BLaER1 (cell line): ENCODE results near the gene LINS1.

Source experiments
- H3K27ac ChIP-seq: shearing (Covaris generic); formaldehyde crosslinking; 2 replicates; pipeline ENCODE4 v1.8.1; 2022
- H3K27me3 ChIP-seq: shearing (Covaris generic); formaldehyde crosslinking; 2 replicates; pipeline ENCODE4 v1.8.1; 2022
- H3K36me3 ChIP-seq: shearing (Covaris generic); formaldehyde crosslinking; 2 replicates; pipeline ENCODE4 v1.8.1; 2022
- H3K4me1 ChIP-seq: shearing (Covaris generic); formaldehyde crosslinking; 2 replicates; pipeline ENCODE4 v1.8.1; 2022
- H3K4me2 ChIP-seq: shearing (Covaris generic); formaldehyde crosslinking; 2 replicates; pipeline ENCODE4 v1.8.1; 2022
- H3K4me3 ChIP-seq: shearing (Covaris generic); formaldehyde crosslinking; 2 replicates; pipeline ENCODE4 v1.8.1; 2022
- H3K9ac ChIP-seq: shearing (Covaris generic); formaldehyde crosslinking; 2 replicates; pipeline ENCODE4 v1.8.1; 2022
- H3K9me3 ChIP-seq: shearing (Covaris generic); formaldehyde crosslinking; 2 replicates; pipeline ENCODE4 v1.8.1; 2022
- H4K20me1 ChIP-seq: shearing (Covaris generic); formaldehyde crosslinking; 2 replicates; pipeline ENCODE4 v1.8.1; 2022
- Cebpa-rat ChIP-seq: shearing (Covaris generic); IDR thresholded peaks from 2 replicates; pipeline ENCODE4 v1.8.1; 2022

LINS1 gene

GRCh38 chr15:100588638-100589242 is 13.2 kb downstream of the LINS1 start:
- Histone ChIP-seq H3K36me3 (peaks cover 68% of the 10 kb centered on the region), H3K9me3 (peaks cover 79% of the 10 kb centered on the region)
- TF ChIP-seq Cebpa-rat: no peak

GRCh38 chr15:100580414-100580813 is 21.6 kb downstream of the LINS1 start:
- Histone ChIP-seq H3K4me2 (no peak overlapping the region), H3K36me3 (peaks cover 12% of the 10 kb centered on the region), H3K27ac (no peak overlapping the region), H3K9ac (no peak overlapping the region), H3K4me1 (no peaks in the 10 kb centered on the region), H3K4me3 (no peak overlapping the region), H3K27me3 (no peaks in the 10 kb centered on the region), H4K20me1 (no peaks in the 10 kb centered on the region), H3K9me3 (peaks cover 30% of the 10 kb centered on the region; the same call in 1 of the 2 replicates)
- TF ChIP-seq Cebpa-rat: no peak

More at GRCh38 chr15:100588638-100589242, 13.2 kb downstream of the LINS1 start:
- Histone ChIP-seq H3K4me2 (no peak overlapping the region), H3K27me3 (no peaks in the 10 kb centered on the region), H3K27ac (no peak overlapping the region), H3K4me3 (no peak overlapping the region), H3K4me1 (no peaks in the 10 kb centered on the region), H4K20me1 (no peaks in the 10 kb centered on the region), H3K9ac (no peak overlapping the region)

- Histone ChIP-seq H3K36me3 (peaks cover 44% of the 10 kb centered on the region), H3K27ac (no peak overlapping the region), H4K20me1 (no peaks in the 10 kb centered on the region), H3K4me3 (no peak overlapping the region), H3K9me3 (peaks cover 3% of the 10 kb centered on the region; the same call in 1 of the 2 replicates), H3K27me3 (no peaks in the 10 kb centered on the region), H3K4me1 (no peaks in the 10 kb centered on the region), H3K4me2 (no peak overlapping the region), H3K9ac (no peak overlapping the region)
- TF ChIP-seq Cebpa-rat: no peak
These were observed 28.5 kb downstream of the LINS1 start for GRCh38 chr15:100573526-100573925.

- no peak for TF ChIP-seq Cebpa-rat
- no peak overlapping the region for H3K27ac ChIP-seq
These were observed 29.5 kb downstream of the LINS1 start for GRCh38 chr15:100572362-100572983.

GRCh38 chr15:100571592-100572167 is 30.3 kb downstream of the LINS1 start:
- Histone ChIP-seq H3K36me3 (peaks cover 48% of the 10 kb centered on the region), H3K9ac (no peak overlapping the region), H3K4me3 (no peak overlapping the region), H3K4me1 (no peaks in the 10 kb centered on the region), H3K27ac (no peak overlapping the region), H3K9me3 (no peaks in the 10 kb centered on the region), H3K4me2 (no peak overlapping the region), H4K20me1 (no peaks in the 10 kb centered on the region), H3K27me3 (no peaks in the 10 kb centered on the region)
- TF ChIP-seq Cebpa-rat: no peak

More at GRCh38 chr15:100572362-100572983, 29.5 kb downstream of the LINS1 start:
- H3K27me3 ChIP-seq: no peaks in the 10 kb centered on the region
- no peak overlapping the region for H3K4me2 ChIP-seq
- no peak overlapping the region for H3K9ac ChIP-seq
- no peaks in the 10 kb centered on the region for H4K20me1 ChIP-seq
- H3K4me3 ChIP-seq: no peak overlapping the region
- peaks cover 48% of the 10 kb centered on the region for H3K36me3 ChIP-seq
- no peaks in the 10 kb centered on the region for H3K9me3 ChIP-seq
- H3K4me1 ChIP-seq: no peaks in the 10 kb centered on the region

GRCh38 chr15:100570735-100571313 is 31.2 kb downstream of the LINS1 start:
- Histone ChIP-seq H4K20me1 (no peaks in the 10 kb centered on the region), H3K4me3 (no peak overlapping the region), H3K4me2 (no peak overlapping the region), H3K9ac (no peak overlapping the region), H3K36me3 (peaks cover 48% of the 10 kb centered on the region), H3K27me3 (no peaks in the 10 kb centered on the region), H3K9me3 (no peaks in the 10 kb centered on the region), H3K4me1 (no peaks in the 10 kb centered on the region), H3K27ac (no peak overlapping the region)
- no peak for TF ChIP-seq Cebpa-rat

- Histone ChIP-seq H3K9me3 (no peaks in the 10 kb centered on the region), H3K27me3 (no peaks in the 10 kb centered on the region), H3K9ac (no peak overlapping the region), H3K4me1 (no peaks in the 10 kb centered on the region), H4K20me1 (no peaks in the 10 kb centered on the region), H3K4me2 (no peak overlapping the region), H3K27ac (no peak overlapping the region), H3K4me3 (no peak overlapping the region), H3K36me3 (peaks cover 48% of the 10 kb centered on the region)
- no peak for TF ChIP-seq Cebpa-rat
These were observed 31.7 kb downstream of the LINS1 start for GRCh38 chr15:100570275-100570674.

GRCh38 chr15:100569391-100569790 is 32.6 kb downstream of the LINS1 start:
- no peak for TF ChIP-seq Cebpa-rat
- Histone ChIP-seq H3K4me2 (no peak overlapping the region), H4K20me1 (no peaks in the 10 kb centered on the region), H3K9ac (no peak overlapping the region), H3K9me3 (no peaks in the 10 kb centered on the region), H3K27me3 (no peaks in the 10 kb centered on the region), H3K4me1 (no peaks in the 10 kb centered on the region), H3K4me3 (no peak overlapping the region), H3K36me3 (peaks cover 43% of the 10 kb centered on the region), H3K27ac (no peak overlapping the region)

- H3K36me3 ChIP-seq: peaks cover 29% of the 10 kb centered on the region
- no peaks in the 10 kb centered on the region for H3K27me3 ChIP-seq
- no peaks in the 10 kb centered on the region for H4K20me1 ChIP-seq
- no peak overlapping the region for H3K27ac ChIP-seq
- H3K4me2 ChIP-seq: no peak overlapping the region
- TF ChIP-seq Cebpa-rat: no peak
- no peaks in the 10 kb centered on the region for H3K9me3 ChIP-seq
- H3K4me3 ChIP-seq: no peak overlapping the region
- H3K4me1 ChIP-seq: no peaks in the 10 kb centered on the region
- H3K9ac ChIP-seq: no peak overlapping the region
These were observed 34.9 kb downstream of the LINS1 start for GRCh38 chr15:100566850-100567628.

GRCh38 chr15:100565591-100565990 is 36.4 kb downstream of the LINS1 start:
- no peak overlapping the region for H3K4me2 ChIP-seq
- no peaks in the 10 kb centered on the region for H3K4me1 ChIP-seq
- peaks cover 20% of the 10 kb centered on the region for H3K36me3 ChIP-seq
- no peak overlapping the region for H3K27ac ChIP-seq
- no peaks in the 10 kb centered on the region for H3K9me3 ChIP-seq
- H3K27me3 ChIP-seq: no peaks in the 10 kb centered on the region
- H3K9ac ChIP-seq: no peak overlapping the region
- TF ChIP-seq Cebpa-rat: no peak
- H4K20me1 ChIP-seq: no peaks in the 10 kb centered on the region
- H3K4me3 ChIP-seq: no peak overlapping the region
